ES-I3 (cell line): ENCODE results near the gene FSIP2.
"Not testable (repeated sequence)": the region's sequence is repeated elsewhere in the genome, so short reads cannot be mapped to it uniquely, and the experiment has no call there.

ENCODE experiments used
- H3K36me3 ChIP-seq: 2 replicates; pipeline ENCODE4 v1.6.1; 2013; ENCODE audit warnings: mild to moderate bottlenecking, low read length, control low read depth, moderate library complexity; ENCODE audit not compliant: insufficient read depth
- H3K4me1 ChIP-seq: 2 replicates; pipeline ENCODE4 v1.6.1; 2013; ENCODE audit warnings: mild to moderate bottlenecking, control low read depth, low read length; ENCODE audit not compliant: insufficient read depth
- H3K9ac ChIP-seq: 2 replicates; pipeline ENCODE4 v1.6.1; 2013; ENCODE audit warnings: low read depth, mild to moderate bottlenecking, low read length, moderate library complexity
- H3K9me3 ChIP-seq: 2 replicates; pipeline ENCODE4 v1.6.1; 2013; ENCODE audit warnings: mild to moderate bottlenecking, low read length, moderate library complexity; ENCODE audit not compliant: control insufficient read depth, insufficient read depth

FSIP2 gene

GRCh38 chr2:185828326-185828725 lies 89.7 kb downstream of the FSIP2 start:
- no peaks in the 10 kb centered on the region for H3K9me3 ChIP-seq
- H3K9ac ChIP-seq, result no peak overlapping the region
- no peaks in the 10 kb centered on the region for H3K36me3 ChIP-seq
- H3K4me1 ChIP-seq, result no peaks in the 10 kb centered on the region

- Histone ChIP-seq H3K9ac (no peak overlapping the region), H3K4me1 (no peaks in the 10 kb centered on the region), H3K9me3 (no peaks in the 10 kb centered on the region), H3K36me3 (no peaks in the 10 kb centered on the region)
Observed at GRCh38 chr2:185833864-185834263, 95.3 kb downstream of the FSIP2 start.

DNA sequence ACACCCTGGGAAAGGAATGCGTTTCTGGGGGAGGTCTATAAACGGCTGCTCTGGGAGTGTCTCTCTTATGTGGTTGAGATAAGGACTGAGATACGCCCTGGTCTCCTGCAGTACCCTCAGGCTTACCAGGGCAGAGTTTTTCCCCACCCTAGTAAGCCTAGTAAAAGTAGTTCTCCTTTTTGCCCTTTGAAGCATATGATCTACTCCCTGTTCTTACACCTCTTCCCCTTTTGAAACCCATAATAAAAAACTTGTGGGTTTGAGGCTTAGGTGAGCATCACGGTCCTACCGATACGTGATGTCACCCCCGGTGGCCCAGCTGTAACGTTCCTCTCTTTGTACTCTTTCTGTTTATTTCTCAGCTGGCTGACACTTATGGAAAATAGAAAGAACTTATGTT lies 97.4 kb downstream of the FSIP2 start:
- Histone ChIP-seq H3K36me3 (no peaks in the 10 kb centered on the region), H3K9ac (no peak overlapping the region)

GRCh38 chr2:185854885-185855284 lies 116.3 kb downstream of the FSIP2 start:
- H3K36me3 ChIP-seq, result no peaks in the 10 kb centered on the region
- H3K4me1 ChIP-seq, result no peaks in the 10 kb centered on the region
- no peak overlapping the region for H3K9ac ChIP-seq
- H3K9me3 ChIP-seq, result no peaks in the 10 kb centered on the region

More for the DNA sequence above, 97.4 kb downstream of the FSIP2 start:
- no peaks in the 10 kb centered on the region; the same call in 1 of the 2 replicates for H3K9me3 ChIP-seq
- no peaks in the 10 kb centered on the region for H3K4me1 ChIP-seq

- no peaks in the 10 kb centered on the region for H3K36me3 ChIP-seq
- peaks cover 3% of the 10 kb centered on the region; the same call in 1 of the 2 replicates for H3K4me1 ChIP-seq
- no peaks in the 10 kb centered on the region for H3K9me3 ChIP-seq
- H3K9ac ChIP-seq, result no peak overlapping the region
Observed at GRCh38 chr2:185857691-185858090, 119.1 kb downstream of the FSIP2 start.

- H3K4me1 ChIP-seq, result peaks cover 4% of the 10 kb centered on the region; the same call in 1 of the 2 replicates
- no peaks in the 10 kb centered on the region for H3K9me3 ChIP-seq
- no peak overlapping the region for H3K9ac ChIP-seq
Observed at GRCh38 chr2:185859506-185859905, 120.9 kb downstream of the FSIP2 start.

GRCh38 chr2:185860321-185860720 lies 121.7 kb downstream of the FSIP2 start:
- no peaks in the 10 kb centered on the region for H3K9me3 ChIP-seq
- no peak overlapping the region for H3K9ac ChIP-seq
- peaks cover 4% of the 10 kb centered on the region; the same call in 1 of the 2 replicates for H3K4me1 ChIP-seq
- H3K36me3 ChIP-seq, result no peaks in the 10 kb centered on the region

More at GRCh38 chr2:185859506-185859905, 120.9 kb downstream of the FSIP2 start:
- no peaks in the 10 kb centered on the region for H3K36me3 ChIP-seq

DNA sequence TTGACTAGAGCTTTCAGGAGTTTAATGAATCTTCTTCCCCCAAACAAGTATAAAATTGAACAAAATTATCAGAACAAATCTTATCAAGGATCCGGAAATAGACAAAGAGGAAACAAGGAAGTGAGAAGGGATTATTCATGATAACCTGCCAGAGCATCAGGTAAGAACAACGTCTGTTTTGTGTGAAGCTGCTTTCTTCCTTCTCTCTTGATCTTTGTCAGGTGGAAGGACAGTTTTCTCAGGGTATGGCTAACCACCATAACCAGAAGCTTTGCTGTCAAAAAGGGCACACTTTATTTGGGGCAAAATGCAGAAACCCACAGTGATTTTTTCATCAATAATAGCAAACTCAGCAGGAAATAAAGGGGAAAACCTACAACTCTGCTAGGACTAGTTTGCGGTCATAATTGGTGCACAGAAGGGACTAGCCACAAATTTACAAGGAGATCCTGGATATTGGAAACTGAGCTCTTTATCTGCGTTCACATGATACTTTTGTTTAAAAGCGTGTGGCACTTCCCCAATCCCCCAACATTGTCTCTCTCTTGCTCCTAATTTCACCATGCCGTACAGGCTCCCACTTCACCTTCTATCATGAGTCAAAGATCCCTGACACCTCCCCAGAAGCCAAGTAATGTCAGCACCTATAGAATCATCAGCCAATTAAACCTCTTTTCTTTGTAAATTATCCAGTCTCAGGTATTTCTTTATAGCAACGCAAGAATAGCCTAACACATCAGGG lies 124.2 kb downstream of the FSIP2 start:
- Histone ChIP-seq H3K36me3 (no peaks in the 10 kb centered on the region), H3K9ac (peak overlapping the region; percentile 26), H3K4me1 (peaks cover 4% of the 10 kb centered on the region; the same call in 1 of the 2 replicates), H3K9me3 (no peaks in the 10 kb centered on the region)

DNA sequence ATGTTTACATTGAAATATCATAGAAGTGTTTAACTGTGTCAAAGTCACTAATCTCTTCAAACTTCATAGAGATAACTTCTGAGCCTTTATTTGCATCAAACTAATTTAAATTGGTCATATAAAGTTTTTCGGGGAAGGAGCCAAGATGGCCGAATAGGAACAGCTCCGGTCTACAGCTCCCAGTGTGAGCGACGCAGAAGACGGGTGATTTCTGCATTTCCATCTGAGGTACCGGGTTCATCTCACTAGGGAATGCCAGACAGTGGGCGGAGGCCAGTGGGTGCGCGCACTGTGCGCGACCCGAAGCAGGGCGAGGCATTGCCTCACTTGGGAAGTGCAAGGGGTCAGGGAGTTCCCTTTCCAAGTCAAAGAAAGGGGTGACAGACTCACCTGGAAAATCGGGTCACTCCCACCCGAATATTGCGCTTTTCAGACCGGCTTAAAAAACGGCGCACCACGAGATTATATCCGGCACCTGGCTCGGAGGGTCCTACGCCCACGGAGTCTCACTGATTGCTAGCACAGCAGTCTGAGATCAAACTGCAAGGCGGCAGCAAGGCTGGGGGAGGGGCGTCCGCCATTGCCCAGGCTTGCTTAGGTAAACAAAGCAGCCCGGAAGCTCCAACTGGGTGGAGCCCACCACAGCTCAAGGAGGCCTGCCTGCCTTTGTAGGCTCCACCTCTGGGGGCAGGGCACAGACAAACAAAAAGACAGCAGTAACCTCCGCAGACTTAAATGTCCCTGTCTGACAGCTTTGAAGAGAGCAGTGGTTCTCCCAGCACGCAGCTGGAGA lies 126.1 kb downstream of the FSIP2 start:
- not testable (repeated sequence) for H3K9me3 ChIP-seq, H3K36me3 ChIP-seq, H3K4me1 ChIP-seq
- peak overlapping the region; percentile 73 for H3K9ac ChIP-seq

- Histone ChIP-seq H3K9ac (no peak overlapping the region), H3K36me3 (no peaks in the 10 kb centered on the region), H3K4me1 (no peaks in the 10 kb centered on the region), H3K9me3 (peaks cover 5% of the 10 kb centered on the region; the same call in 1 of the 2 replicates)
Observed at GRCh38 chr2:185875136-185875931, 136.7 kb downstream of the FSIP2 start.

GRCh38 chr2:185876234-185876633 lies 137.6 kb downstream of the FSIP2 start:
- no peaks in the 10 kb centered on the region for H3K36me3 ChIP-seq

GRCh38 chr2:185880396-185880795 lies 141.8 kb downstream of the FSIP2 start:
- Histone ChIP-seq H3K9me3 (no peaks in the 10 kb centered on the region), H3K9ac (no peak overlapping the region), H3K4me1 (no peaks in the 10 kb centered on the region), H3K36me3 (no peaks in the 10 kb centered on the region)

More at GRCh38 chr2:185876234-185876633, 137.6 kb downstream of the FSIP2 start:
- no peak overlapping the region for H3K9ac ChIP-seq
- no peaks in the 10 kb centered on the region for H3K9me3 ChIP-seq
- H3K4me1 ChIP-seq, result no peaks in the 10 kb centered on the region
